RPMI8226 (cell line): Measurements from ENCODE around the gene HPN.

ENCODE experiments used
- DNase-seq: peaks from one replicate; pipeline ENCODE4 v3.0.0-alpha.2; 2015

Gene HPN

DNA sequence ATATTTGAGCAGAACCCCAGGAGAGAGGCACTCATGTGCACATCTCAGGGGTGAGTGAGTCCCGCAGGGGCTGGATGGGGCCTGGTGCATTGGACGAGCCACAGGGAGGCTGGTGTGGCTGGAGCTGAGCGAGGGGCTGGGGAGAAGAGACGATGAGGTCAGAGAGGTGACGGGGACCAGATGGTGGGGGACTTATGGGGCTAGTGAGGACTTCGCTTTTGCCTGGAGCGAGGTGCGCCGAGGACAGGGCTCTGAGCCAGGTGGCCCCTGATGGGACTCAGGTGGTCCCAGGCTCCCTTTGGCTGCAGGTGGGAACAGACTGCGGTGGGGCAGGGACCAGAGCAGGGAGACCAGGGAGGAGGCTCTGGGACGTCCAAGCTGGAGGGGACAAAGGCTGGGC lies 67.2 kb downstream of the HPN start:
- no peak for DNase-seq

DNA sequence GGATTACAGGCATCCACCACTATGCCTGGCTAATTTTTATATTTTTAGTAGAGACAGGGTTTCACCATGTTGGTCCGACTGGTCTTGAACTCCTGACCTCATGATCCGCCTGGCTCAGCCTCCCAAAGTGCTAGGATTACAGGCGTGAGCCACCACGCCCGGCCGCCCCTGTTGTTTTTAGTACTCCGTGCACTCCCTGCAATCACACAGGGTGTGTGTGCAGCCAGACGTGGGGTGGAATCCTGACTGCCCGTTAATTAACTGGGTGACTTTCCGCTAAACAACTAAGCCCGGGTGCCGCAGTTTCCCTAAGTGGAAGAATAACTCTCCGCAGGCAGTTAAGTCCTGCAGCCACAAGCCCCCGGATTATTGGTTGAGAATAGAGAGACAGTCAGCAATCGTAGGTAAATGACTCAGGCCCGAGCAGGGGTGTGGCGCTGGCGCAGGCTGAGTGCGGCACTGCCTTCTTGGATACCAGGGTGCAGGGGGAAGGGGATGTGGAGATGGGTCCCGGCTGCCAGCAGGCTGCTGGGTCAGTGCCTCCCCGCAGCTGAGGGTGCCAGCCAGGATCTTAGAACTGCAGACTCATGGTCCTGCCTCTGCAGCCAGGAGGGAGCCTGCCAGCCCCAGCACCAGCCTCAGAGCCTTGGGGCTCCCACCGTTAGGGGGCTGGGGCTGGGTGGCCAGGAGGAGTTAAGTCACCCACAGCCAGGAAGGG lies 68.0 kb downstream of the HPN start:
- DNase-seq: no peak

- no peak for DNase-seq
Measured at GRCh38 chr19:35110974-35111373, 69.5 kb downstream of the HPN start.

DNA sequence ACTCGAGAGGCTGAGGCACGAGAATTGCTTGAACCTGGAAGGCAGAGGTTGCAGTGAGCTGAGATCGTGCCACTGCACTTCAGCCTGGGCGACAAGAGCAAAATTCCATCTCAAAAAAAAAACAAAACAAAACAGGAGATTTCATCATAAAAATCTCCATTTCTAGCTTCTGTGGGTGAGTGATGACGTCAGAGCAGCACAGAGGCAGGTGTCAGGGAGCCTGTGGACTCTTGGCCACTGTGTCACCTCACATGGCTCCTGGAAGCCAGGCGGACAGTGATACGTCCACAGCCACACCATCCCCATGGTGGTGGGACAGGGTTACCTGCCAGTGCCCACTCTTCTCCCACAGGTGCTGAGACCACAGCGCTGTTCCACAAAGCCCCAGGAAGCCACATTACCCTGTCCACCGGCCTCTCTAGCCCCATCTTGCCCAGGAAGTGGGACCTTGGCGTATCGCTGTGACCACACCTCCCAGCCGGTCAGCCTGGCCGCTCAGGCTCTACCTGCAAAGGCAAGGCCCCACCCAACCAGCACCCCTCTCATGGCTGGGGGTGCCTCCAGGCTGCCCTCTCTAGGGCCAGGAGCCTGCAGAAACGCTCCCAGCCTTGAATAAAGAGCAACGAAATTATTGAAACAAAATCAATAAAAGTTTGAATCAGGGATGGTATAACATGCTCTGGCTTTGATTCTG lies 71.6 kb downstream of the HPN start:
- DNase-seq: no peak

DNA sequence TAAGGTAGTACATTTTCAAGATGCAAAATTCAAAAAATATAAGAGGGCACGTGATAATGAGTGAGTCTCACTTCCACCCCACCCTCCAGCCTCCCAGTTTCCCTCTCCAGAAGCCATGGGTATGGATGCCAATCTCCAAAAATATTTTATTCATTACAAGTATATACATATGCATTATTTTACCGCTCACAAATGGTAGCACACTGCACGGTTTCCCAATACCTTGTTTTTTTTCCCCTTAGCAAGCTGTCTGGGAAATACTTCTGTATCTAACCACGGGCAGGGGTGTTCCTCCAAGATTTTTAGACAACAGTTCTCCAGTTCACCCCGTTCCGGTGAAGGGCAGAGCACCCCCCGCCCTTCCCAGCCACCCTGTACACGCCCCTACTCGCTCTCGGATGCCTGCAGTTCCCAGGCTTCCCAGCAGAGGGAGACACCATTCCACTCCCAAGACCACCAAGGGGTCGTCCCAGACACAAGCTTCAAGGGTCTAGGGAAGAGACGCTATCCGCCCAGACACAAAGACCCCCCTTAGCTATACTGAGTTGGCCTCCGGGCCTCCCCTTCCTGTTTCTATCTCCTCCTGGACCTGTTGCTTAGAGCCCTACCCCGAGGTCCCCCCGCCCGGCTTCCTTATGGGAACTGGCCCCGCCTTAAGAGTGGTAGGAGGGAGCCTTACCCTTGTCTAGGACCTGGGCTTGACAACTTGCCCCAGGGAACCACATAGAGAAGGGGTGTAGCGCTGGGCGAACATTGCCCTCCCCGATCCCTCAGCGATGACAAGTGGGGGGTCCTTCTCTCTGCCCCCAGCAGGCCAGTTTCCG lies 73.0 kb downstream of the HPN start:
- peak; percentile 31 for DNase-seq

- no peak for DNase-seq
Measured at GRCh38 chr19:35115177-35115951, 73.8 kb downstream of the HPN start, which contains the start of gene FXYD3. FXYD3 (plus strand) TSS chr19:35115823; CDS start chr19:35119377, 3,554 bp downstream.
